ENCODE results near the gene FTO. TPM values are rescaled to one million over a fixed set of nuclear protein-coding genes. Genes with fewer than 3 reads are reported as not detected.

The FTO gene
- total RNA-seq, 6 experiments from 2014 or later, result 93.7 to 107 (median 105) TPM

DNA sequence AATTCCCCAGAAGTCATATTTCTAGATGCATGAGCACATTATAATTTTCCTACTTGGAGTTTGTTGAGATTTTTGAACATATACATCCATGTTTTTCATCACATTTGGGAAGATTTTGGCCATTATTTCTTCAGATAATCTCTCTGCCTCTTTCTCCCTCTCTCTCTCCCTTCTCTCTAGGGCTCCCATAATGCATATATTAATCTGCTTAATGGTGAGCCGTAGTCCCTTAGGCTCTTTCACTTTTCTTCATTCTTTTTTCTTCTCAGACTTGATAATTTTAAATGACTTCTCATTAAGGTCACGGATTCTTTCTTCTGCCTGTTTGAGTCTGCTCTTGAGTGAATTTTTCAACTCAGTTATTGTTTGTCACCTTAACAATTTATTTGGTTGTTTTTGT, 481.1 kb downstream of the FTO start:
- Mint-ChIP-seq H3K27me3 (ENCODE audit: insufficient read depth) (peaks cover 45% of the 10 kb centered on the region), H3K9me3 (no peaks in the 10 kb centered on the region), H3K4me1 (ENCODE audit: low read depth) (no peaks in the 10 kb centered on the region), H3K4me3 (no peak overlapping the region), H3K36me3 (ENCODE audit: low read depth) (no peaks in the 10 kb centered on the region), H3K27ac (no peak overlapping the region)
- no peak for DNase-seq
- TF ChIP-seq, protein P1, sequence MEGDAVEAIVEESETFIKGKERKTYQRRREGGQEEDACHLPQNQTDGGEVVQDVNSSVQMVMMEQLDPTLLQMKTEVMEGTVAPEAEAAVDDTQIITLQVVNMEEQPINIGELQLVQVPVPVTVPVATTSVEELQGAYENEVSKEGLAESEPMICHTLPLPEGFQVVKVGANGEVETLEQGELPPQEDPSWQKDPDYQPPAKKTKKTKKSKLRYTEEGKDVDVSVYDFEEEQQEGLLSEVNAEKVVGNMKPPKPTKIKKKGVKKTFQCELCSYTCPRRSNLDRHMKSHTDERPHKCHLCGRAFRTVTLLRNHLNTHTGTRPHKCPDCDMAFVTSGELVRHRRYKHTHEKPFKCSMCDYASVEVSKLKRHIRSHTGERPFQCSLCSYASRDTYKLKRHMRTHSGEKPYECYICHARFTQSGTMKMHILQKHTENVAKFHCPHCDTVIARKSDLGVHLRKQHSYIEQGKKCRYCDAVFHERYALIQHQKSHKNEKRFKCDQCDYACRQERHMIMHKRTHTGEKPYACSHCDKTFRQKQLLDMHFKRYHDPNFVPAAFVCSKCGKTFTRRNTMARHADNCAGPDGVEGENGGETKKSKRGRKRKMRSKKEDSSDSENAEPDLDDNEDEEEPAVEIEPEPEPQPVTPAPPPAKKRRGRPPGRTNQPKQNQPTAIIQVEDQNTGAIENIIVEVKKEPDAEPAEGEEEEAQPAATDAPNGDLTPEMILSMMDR (IDR thresholded peaks at IDR 0.05), result no peak

DNA sequence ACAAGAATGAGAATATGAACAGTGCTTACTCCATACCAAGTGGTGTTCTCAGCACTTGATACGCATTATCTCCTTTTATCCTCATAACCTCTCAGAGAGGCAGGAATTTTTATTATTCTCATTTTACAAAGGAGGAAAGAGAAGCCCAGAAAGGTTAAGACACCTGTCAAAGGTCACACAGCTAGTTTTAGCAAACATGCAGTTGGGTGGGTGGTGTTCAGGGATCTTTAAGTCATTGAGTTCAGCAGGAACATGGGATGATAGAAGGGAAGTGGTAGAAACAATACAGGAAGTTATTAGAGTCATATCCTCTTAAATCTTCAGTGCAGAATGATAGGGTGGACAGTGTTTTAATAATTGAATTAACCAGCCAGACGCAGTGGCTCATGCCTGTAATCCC, 487.2 kb downstream of the FTO start:
- Mint-ChIP-seq H3K27me3 (ENCODE audit: insufficient read depth) (peaks cover 30% of the 10 kb centered on the region), H3K4me1 (ENCODE audit: low read depth) (peaks cover 10% of the 10 kb centered on the region; the same call in 1 of the 2 replicates), H3K27ac (no peak overlapping the region), H3K9me3 (no peaks in the 10 kb centered on the region), H3K4me3 (no peak overlapping the region), H3K36me3 (ENCODE audit: low read depth) (no peaks in the 10 kb centered on the region)
- DNase-seq, result no peak
- TF ChIP-seq, protein P1 (IDR thresholded peaks at IDR 0.05), result no peak

DNA sequence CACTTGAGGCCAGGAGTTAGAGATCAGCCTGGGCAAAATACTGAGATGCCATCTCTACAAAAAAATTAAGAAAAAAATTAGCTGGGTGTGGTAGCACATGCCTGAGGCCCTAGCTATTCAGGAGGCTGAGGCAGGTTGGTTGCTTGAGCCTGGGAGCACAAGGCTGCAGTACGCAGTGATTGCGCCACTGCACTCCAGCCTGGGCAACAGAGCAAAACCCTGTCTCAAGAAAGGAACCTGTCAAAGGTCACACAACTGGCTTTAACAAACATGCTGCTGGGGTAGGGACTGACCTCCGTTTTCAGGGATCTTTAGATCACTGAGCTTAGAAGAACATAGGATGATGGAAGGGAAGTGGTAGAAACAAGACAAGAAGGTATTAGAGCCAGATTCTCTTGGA, 487.6 kb downstream of the FTO start:
- H3K4me1 Mint-ChIP-seq (ENCODE audit: low read depth), result peaks cover 10% of the 10 kb centered on the region; the same call in 1 of the 2 replicates
- no peaks in the 10 kb centered on the region for H3K9me3 Mint-ChIP-seq
- TF ChIP-seq, protein P1 (IDR thresholded peaks at IDR 0.05), result no peak
- no peak overlapping the region for H3K27ac Mint-ChIP-seq
- DNase-seq, result no peak
- no peak overlapping the region for H3K4me3 Mint-ChIP-seq
- H3K27me3 Mint-ChIP-seq (ENCODE audit: insufficient read depth), result peaks cover 27% of the 10 kb centered on the region
- no peaks in the 10 kb centered on the region for H3K36me3 Mint-ChIP-seq (ENCODE audit: low read depth)

DNA sequence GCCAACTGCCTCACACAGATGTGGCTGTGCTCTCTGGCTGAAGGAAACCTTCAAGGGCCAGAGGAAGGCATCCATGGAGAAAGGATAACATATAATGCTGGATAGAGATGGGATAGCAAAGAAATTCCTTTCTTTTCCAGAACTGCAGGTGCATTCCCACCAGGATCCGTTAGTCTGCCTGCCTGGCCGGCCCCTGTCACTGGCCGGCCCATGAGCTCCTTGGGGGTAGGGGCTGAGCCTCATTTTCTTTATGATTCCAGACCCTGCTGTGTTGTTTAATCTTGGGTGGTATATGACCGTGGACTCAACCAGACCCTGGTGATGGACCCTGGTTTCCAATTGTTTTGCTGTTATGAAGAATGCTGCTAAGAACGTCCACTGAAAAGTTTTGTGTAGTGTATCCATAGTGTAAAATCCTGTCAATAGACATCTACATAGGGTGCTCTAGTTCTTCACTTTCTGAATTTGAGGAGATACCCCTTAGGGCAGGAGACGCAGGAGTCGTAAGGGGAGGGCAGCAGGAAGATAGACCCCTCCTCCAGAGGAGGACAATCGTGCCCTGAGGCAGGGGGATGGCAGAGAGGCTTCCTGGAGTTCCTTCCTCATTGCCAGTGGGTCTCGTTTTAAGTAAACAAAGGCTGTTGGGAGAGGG, 489.2 kb downstream of the FTO start:
- DNase-seq, result no peak
- H3K36me3 Mint-ChIP-seq (ENCODE audit: low read depth), result no peaks in the 10 kb centered on the region
- H3K4me3 Mint-ChIP-seq, result peak overlapping the region; percentile 50
- H3K4me1 Mint-ChIP-seq (ENCODE audit: low read depth), result peaks cover 10% of the 10 kb centered on the region; the same call in 1 of the 2 replicates
- no peak overlapping the region for H3K27ac Mint-ChIP-seq
- H3K9me3 Mint-ChIP-seq, result no peaks in the 10 kb centered on the region
- peaks cover 17% of the 10 kb centered on the region for H3K27me3 Mint-ChIP-seq (ENCODE audit: insufficient read depth)
- TF ChIP-seq, protein P1 (IDR thresholded peaks at IDR 0.05), result no peak

DNA sequence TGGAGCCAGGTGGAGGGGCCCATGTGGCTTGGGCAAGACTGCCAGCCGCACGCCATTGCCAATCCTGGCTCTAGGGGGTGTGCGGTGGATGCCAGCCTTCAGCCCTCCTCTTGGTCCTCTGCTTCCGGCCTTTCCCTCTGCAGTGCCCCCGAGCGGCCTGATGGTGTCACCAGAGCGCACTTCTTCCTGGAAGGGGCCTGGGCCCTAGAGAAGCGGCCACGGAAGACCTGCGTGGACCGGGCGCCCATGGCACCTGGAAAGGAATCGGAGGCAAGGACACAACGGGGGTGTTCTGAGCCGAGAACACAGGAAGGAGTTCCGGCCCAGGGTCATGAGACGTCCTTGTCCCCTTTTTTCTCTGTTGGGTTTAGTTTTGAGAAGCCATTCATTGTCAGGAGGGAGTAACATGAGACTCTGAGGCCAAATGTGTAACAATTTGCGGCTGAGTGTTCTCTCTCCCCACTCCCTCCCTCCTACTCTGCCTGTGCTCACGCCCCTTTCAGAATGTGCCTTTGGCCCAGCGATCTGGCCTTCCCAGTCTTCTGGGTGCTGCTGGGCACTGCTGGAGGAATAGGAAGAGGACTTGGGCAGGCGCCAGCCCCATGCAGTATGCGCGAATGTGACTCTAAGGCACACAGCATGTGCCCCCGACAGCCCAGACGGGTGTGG, 489.8 kb downstream of the FTO start:
- peaks cover 10% of the 10 kb centered on the region for H3K27me3 Mint-ChIP-seq (ENCODE audit: insufficient read depth)
- H3K36me3 Mint-ChIP-seq (ENCODE audit: low read depth), result no peaks in the 10 kb centered on the region
- TF ChIP-seq, protein P1 (IDR thresholded peaks at IDR 0.05), result peak; percentile 90
- H3K4me3 Mint-ChIP-seq, result peak overlapping the region; percentile 63
- DNase-seq, result peak; percentile 64
- peak overlapping the region; percentile 50 for H3K27ac Mint-ChIP-seq
- H3K4me1 Mint-ChIP-seq (ENCODE audit: low read depth), result peaks cover 10% of the 10 kb centered on the region; the same call in 1 of the 2 replicates
- no peaks in the 10 kb centered on the region for H3K9me3 Mint-ChIP-seq

Data from HFFc6 (cell line).